Vein endothelial cell (primary cell): Measurements from ENCODE around the gene KBTBD12. TPM values are rescaled to one million over a fixed set of nuclear protein-coding genes. Genes with fewer than 3 reads are reported as not detected.

Source experiments
- small RNA-seq: library from RNA; depleted of rRNA; stranded (forward); fragments of <200 nt; gene quantifications from one replicate; pipeline ENCODE3, GENCODE V24; 2012
- total RNA-seq: library from RNA; depleted of rRNA; stranded (reverse); fragments of >200 nt; gene quantifications from 2 replicates; pipeline ENCODE4 v1.2.3, GENCODE V29; 2012

KBTBD12 gene, protein sequence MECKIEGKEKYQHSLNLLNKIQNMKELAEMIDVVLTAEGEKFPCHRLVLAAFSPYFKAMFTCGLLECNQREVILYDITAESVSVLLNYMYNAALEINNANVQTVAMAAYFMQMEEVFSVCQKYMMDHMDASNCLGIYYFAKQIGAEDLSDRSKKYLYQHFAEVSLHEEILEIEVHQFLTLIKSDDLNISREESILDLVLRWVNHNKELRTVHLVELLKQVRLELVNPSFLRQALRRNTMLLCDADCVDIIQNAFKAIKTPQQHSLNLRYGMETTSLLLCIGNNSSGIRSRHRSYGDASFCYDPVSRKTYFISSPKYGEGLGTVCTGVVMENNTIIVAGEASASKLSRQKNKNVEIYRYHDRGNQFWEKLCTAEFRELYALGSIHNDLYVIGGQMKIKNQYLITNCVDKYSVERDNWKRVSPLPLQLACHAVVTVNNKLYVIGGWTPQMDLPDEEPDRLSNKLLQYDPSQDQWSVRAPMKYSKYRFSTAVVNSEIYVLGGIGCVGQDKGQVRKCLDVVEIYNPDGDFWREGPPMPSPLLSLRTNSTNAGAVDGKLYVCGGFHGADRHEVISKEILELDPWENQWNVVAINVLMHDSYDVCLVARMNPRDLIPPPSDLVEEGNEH
- not detected in 2 replicates for total RNA-seq

DNA sequence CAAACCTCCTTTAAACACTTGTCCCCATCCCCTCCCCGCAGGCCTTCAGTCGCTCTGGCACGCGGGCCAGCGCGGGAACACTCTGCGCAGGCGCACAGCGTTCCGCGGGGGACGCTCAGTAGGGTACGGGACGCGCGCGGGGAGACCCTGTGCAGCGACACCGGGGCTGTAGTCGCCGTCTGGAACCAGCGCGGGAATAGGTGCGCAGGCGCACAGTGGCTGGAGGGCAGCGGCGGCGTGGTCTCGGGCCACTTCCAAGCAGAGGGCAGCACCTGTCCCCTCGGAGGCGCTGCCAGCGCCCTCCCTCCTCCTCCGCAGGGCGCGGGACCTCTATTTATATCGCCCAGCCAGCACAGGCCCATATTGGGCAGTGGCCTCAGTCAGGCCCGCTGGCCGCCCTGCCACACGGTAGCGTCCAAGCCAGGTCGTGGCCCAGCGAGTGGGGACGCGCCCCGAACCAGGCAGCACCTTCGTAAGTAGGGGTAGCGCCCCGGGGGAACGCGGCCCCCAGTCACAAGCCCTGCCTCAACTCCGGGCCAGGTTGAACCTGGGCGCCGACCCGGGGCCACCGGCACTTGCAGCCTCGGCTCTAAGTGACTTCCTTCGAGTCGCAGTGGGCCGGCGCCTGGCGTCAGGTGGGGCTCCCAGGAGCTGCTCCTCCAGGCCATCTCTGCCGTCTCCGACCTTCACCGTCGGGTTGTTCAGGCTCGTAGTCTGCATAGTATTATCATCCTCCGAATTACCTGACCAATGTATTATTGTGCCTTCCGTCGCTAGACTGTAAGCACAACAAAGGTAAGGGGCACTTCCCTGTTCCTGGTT is at the start of gene KBTBD12:
Gene KBTBD12 (plus strand): TSS at position 118 of the 822 bp plus-strand sequence. CDS start 7,830 bp downstream, outside the sequence.

Small RNA genes lying within 50 kb of the gene (small RNA-seq; reads per million reads assigned to genes)
- not detected for gene RNA5SP139

Other genes starting within 250 kb of the KBTBD12 start
- 3.3 and 4.7 TPM in 2 replicates for gene ABTB1, start 242.3 kb upstream of the KBTBD12 start, total RNA-seq
- 67.6 and 80.3 TPM in 2 replicates for gene MGLL, start 92.7 kb upstream of the KBTBD12 start, total RNA-seq
- gene SEC61A1, start 137.2 kb downstream of the KBTBD12 start, total RNA-seq = 280 and 310 TPM in 2 replicates
- gene RUVBL1, start 208.6 kb downstream of the KBTBD12 start, total RNA-seq = 51.3 and 70.3 TPM in 2 replicates
- 5.2 and 7.8 TPM in 2 replicates for gene EEFSEC, start 238.2 kb downstream of the KBTBD12 start, total RNA-seq